ENCODE data around the gene AK1.

AK1 gene, protein sequence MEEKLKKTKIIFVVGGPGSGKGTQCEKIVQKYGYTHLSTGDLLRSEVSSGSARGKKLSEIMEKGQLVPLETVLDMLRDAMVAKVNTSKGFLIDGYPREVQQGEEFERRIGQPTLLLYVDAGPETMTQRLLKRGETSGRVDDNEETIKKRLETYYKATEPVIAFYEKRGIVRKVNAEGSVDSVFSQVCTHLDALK

GRCh38 chr9:127877566-127877998 lies at the start of gene AK1:
TSS of gene AK1 (minus strand) at chr9:127877675. CDS start at chr9:127874617, 3,058 bp downstream.
- peak; percentile 28 for DNase-seq

- no peak for DNase-seq
These were observed 49.4 kb upstream of the AK1 start for GRCh38 chr9:127926906-127927200.

GRCh38 chr9:127925959-127926905 lies 48.8 kb upstream of the AK1 start:
- no peak for DNase-seq

GRCh38 chr9:127924736-127925444 lies 47.4 kb upstream of the AK1 start:
- DNase-seq: no peak

DNA sequence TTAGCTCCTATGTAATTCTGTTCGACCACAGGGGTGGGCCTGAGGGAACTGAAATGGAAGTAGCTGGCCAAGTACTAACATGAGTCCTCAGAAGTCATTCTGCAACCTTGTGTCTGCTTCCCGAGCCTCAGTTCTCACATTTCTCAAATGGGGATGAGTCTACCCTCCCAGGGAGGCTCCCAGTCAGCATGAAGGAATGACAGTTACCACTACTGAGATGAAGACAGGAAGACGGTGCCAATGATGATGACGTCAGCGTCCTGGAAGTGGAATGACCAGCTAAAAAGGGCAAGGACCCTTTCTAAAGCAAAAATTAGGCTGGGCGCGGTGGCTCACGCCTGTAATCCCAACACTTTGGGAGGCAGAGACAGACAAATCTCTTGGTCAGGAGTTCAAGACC lies 46.3 kb upstream of the AK1 start:
- DNase-seq: no peak

- DNase-seq: no peak
These were observed 45.6 kb upstream of the AK1 start for GRCh38 chr9:127923046-127923445.

DNA sequence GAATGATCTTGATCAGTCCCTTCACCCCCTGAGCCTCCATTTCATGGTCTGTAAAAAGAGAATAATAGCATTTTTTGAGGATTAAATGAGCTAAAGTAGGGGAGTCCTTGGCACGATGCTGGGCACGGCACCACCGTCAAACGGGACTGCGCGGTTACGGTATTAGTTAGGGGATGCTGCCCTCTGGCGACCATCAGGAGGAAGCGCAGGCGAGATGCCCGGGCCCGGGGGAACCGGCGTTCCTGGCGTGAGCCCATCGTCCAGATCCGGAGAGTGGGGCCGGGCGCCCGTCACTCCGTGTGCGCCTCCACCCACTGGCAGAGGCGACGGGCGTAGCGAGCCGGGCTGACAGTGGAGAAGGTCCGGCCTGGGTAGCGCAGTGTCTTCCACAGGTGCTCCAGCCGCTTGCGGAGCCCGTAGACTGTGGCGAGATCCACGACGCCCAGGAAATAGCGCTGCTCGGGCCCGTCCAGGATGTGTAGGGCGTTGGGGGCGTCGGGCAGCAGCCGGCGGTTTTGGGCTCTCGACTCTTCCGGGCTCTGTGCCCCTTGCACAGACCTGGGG lies 44.2 kb upstream of the AK1 start:
- DNase-seq: peak; percentile 35

DNA sequence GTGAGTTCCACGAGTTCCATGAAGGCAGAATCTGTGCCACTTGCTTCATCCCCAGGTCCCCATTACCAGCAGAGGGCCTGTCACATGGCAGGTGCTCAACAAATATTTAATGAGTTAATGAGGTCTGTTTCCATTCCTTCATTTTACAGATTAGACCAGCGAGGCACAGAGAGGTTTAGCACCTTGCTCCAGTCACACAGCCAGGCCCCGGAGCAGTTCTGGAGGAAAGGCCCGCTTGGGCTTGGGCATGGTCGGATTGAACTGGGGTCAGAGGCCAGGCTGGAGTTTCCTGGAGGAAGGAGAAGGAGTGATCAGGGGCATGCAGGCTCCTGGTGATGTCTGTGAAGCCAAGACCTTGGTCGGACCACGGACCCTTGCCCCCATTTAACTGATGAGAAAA lies 43.3 kb upstream of the AK1 start:
- no peak for DNase-seq

- no peak for DNase-seq
These were observed 41.9 kb upstream of the AK1 start for GRCh38 chr9:127919253-127919815.

- DNase-seq: no peak
These were observed 41.0 kb upstream of the AK1 start for GRCh38 chr9:127918183-127919107.

- no peak for DNase-seq
These were observed 40.1 kb upstream of the AK1 start for GRCh38 chr9:127917603-127918002.

GRCh38 chr9:127916720-127917581 lies 39.5 kb upstream of the AK1 start, which contains the start of gene ST6GALNAC4:
TSS of gene ST6GALNAC4 (minus strand) at chr9:127917041. CDS start at chr9:127916419, 622 bp downstream.
- peak; percentile 82 for DNase-seq

DNA sequence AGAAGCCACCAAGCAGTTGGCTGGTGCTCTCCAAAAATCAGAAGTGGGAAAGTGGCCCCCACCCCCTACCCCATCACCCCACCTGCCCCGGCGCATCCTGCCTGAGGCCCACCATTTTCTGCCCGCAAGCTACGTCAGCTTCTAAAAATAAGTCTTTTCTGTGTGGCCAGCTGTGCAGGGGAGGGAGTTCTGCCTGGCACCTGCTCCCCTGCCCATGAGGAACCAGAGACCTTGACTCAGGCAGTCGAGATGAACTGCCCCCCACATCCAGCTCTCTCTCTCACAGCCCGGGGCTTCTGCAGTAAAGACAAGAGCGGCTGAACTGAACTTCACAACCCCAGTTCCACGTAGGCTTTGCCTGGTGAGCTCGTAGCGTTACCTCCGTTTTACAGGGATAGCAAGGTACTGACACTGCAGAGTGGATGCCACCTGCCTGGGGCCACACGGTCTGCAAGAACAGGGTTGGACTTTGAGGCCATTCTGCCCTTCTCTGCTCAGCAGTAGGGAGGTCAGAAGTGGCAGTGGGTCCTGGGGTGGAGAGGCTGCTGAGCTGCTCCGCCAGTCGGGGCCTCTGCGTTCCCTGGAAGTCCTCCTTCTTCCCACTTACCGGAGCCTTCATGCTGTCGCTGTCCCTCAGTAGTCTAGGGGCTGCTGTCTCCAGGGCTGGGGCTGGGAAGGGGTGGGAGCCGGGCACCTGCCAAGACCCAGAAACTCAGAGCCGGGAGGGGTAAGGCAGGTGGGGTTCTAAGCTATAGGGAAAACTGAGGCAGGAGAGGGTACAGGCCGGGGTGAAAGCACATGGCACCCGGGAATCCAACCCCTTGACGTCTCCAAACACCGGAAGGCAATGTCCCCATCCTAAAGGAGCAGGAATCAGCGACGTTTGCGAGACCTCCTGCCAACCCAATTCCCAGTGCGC lies 38.6 kb upstream of the AK1 start:
- peak; percentile 40 for DNase-seq

GRCh38 chr9:127915325-127915752 lies 37.9 kb upstream of the AK1 start:
- DNase-seq: no peak

DNA sequence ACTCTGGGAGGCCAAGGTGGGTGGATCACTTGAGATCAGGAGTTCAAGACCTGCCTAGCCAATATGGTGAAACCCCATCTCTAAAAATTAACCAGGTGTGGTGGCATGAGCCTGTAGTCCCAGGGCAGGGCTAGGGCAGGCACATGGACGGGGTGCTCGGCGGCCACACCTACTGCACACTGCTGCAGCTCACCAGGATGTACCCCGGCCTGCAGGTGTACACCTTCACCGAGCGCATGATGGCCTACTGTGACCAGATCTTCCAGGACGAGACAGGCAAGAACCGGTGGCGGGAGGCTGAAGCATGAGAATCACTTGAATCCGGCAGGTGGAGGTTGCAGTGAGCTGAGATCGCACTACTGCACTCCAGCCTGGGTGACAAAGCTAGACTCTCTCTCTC lies 36.2 kb upstream of the AK1 start:
- DNase-seq: no peak

- DNase-seq: no peak
These were observed 35.4 kb upstream of the AK1 start for GRCh38 chr9:127912882-127913281.

DNA sequence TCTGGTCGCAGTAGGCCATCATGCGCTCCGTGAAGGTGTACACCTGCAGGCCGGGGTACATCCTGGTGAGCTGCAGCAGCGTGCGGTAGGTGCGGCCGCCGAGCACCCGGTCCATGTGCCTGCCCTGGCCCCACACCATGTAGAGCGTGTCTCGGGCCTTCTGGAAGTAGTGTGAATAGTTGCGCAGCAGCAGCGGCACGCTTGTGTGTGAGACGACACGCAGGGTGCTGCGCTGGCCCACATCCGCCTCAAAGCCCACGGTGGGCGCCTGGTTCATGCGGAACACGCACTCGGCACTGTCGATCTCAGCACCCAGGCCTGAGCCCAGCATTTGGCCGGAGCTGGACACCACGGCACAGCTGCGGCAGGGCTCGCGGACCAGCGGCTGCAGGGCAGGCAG lies 34.8 kb upstream of the AK1 start:
- no peak for DNase-seq

DNA sequence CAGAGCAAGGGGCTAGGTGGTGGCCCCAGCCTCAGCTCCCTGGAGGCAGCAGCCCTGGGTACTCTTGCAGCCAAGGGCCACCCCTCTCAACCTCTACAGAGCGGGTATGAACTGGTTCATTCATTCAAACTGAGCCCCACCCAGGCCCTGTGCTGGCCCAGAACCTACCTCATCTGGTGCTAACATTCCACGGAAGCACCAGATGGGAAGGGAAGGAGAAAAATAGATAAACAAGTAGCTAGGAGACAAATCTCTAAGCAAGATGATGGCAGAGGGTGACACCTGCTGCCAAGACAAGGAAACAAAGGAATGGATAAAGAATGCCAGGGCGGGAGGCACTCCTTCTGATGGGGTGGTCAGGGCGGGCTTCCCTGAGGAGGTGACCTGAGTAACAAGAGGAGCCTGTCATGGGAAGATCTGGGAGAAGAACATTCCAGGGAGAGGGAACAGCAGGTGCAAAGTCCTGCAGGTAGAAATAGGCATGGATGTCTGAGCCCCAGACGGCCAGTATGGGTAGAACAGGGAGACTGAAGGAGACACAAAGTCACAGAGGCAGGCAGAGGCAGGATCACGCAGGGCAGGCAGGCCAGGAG lies 33.2 kb upstream of the AK1 start:
- DNase-seq: peak; percentile 10

- no peak for DNase-seq
These were observed 32.4 kb upstream of the AK1 start for GRCh38 chr9:127909839-127910273.
